HUDEP-2 (cell line): Measurements from ENCODE around the gene MBNL1.
"Not testable (repeated sequence)": the region's sequence is repeated elsewhere in the genome, so short reads cannot be mapped to it uniquely, and the experiment has no call there.

Experiments used
- DNase-seq, 76 experiments: peaks; one replicate each; lab custom pipeline; 2025; ENCODE audit not compliant: unreplicated experiment in 76 of 76; lab: John Stamatoyannopoulos, UW

Gene MBNL1

DNA sequence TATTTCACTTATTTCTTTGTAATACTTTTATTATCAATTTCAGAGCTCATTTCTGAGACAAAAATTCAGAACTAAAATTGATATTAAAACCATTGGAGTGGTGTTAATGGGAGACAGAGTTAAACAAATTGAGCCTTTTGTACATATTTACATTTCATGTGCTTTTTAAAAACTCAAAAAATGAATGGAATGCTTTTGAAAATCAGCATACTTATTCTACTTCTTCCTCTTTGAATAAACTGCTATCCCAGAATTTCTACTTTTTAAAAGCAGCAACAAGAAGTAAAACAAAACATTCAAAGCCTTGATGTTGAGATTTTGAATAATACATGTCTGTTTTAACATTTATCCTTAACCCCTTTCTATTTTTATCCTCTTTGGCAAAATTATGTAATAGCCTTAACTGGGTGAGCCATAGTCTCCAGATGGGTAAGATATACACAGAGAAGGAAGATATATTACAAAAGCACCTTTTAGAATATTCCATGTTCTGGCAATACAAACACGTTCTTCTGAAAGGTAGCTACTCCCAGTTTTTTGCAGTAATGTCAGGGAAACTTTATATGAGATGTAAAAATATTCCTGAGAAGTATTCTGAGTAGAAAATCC is 123.6 kb downstream of the MBNL1 start:
- DNase-seq: no peak

GRCh38 chr3:152394246-152394645 is 125.5 kb downstream of the MBNL1 start:
- no peak for DNase-seq

DNA sequence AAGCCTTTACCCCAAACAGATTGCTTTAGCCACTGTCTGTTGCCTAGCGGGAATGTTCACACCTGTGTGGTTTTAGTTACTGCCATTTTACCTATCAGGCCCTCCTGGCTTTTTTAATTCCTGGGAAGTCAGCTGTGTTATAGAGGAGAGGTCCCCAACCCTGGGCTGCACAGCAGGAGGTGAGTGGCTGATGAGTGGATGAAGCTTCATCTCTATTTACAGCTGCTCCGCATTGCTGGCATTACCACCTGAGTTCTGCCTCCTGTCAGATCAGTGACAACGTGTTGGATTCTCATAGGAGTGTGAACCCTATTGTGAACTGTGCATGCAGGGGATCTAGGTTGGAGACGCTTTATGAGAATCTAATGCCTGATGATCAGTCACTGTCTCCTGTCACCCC is 127.0 kb downstream of the MBNL1 start:
- DNase-seq: no peak

GRCh38 chr3:152396867-152397266 is 128.1 kb downstream of the MBNL1 start:
- DNase-seq: no peak

- not testable (repeated sequence) for DNase-seq
These were observed 128.6 kb downstream of the MBNL1 start for GRCh38 chr3:152397348-152397747.

GRCh38 chr3:152398495-152398894 is 129.8 kb downstream of the MBNL1 start:
- DNase-seq: no peak

GRCh38 chr3:152399374-152399773 is 130.6 kb downstream of the MBNL1 start:
- DNase-seq: no peak

- DNase-seq: no peak
These were observed 132.2 kb downstream of the MBNL1 start for GRCh38 chr3:152400887-152401286.

DNA sequence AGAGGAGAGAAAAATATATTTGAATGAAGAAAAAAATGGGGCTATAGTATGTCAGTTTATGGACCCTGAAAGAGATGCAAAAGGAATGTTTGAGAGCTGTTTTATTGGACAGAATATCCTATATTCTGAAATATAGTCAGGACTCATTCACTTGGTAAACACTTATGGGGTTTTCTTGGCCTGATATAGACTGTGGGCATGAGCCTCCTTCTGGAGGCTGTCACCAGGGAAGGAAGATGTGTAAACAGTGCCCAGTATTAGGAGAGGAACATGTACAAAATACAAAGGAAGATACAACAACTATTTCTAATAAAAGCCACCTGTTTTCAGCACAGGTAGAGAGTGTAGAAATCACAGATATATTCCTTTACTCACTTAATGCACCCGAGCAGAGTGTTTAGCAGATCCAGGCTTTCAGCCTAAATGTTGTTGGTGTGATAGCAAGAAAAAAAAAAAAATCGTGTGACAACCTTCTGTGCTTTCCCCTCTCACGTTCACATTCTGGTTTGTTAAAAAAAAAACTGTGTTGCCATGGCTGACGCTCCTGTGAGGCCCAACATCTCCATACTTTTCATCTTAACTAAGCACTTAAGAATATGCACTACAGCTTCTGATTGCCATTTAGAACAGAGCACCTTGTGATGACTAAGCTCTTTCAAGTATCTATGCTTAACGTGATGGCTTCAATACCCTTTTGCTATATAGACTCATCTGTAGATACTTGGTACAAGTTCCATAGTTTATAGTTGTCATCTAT is 134.1 kb downstream of the MBNL1 start:
- no peak for DNase-seq

- no peak for DNase-seq
These were observed 134.9 kb downstream of the MBNL1 start for GRCh38 chr3:152403632-152404066.

- no peak for DNase-seq
These were observed 136.2 kb downstream of the MBNL1 start for GRCh38 chr3:152404976-152405375.

GRCh38 chr3:152405915-152406802 is 137.4 kb downstream of the MBNL1 start:
- DNase-seq: no peak

- no peak for DNase-seq
These were observed 144.5 kb downstream of the MBNL1 start for GRCh38 chr3:152413240-152413639.

GRCh38 chr3:152416808-152417580 is 148.3 kb downstream of the MBNL1 start:
- no peak for DNase-seq

- DNase-seq: no peak
These were observed 151.0 kb downstream of the MBNL1 start for GRCh38 chr3:152419748-152420147.

GRCh38 chr3:152421162-152421561 is 152.4 kb downstream of the MBNL1 start:
- DNase-seq: no peak

GRCh38 chr3:152426393-152426792 is 157.7 kb downstream of the MBNL1 start:
- no peak for DNase-seq

DNA sequence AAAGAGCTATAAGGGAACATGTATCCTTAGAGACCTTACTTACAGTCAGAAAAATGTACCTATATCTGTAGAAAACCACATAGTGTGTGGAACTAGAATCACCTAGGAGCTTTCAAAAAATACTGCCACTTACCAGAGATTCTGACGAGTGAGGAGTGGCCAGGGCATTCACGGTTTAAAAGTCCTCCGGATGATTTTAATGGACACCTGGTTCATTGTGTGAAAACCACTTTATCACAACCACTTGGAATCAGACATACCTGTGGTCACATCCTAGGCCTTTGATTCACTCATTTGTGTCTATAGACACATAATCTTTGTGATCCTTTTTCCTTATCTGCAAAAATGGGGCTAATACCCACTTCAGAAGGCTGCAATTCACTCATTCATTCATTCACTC is 159.8 kb downstream of the MBNL1 start:
- DNase-seq: no peak

- DNase-seq: no peak
These were observed 161.7 kb downstream of the MBNL1 start for GRCh38 chr3:152430223-152431002.

DNA sequence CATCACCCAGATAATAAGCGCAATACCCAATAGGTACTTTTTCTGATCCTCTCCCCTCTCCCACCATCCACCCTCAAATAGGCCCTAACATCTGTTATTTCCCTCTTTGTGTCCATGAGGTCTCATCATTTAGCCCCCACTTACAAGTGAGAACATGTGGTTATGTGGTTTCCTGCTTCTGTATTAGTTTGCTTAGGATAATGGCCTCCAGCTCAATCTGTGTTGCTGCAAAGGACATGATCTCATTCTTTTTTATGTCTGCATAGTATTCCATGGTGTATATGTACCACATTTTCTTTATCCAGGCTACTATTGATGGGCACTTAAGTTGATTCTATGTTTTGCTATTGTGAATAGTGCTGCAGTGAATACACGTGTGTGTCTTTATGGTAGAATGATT is 165.4 kb downstream of the MBNL1 start:
- no peak for DNase-seq
